ENCODE data around the gene SEC11A. TPM values are rescaled to one million over a fixed set of nuclear protein-coding genes. Genes with fewer than 3 reads are reported as not detected.

The SEC11A gene
- total RNA-seq (10 to 100 TPM; 72.9 to 90.2 TPM), polyA plus RNA-seq (10 to 100 TPM; 56.7 to 69.8 TPM)

DNA sequence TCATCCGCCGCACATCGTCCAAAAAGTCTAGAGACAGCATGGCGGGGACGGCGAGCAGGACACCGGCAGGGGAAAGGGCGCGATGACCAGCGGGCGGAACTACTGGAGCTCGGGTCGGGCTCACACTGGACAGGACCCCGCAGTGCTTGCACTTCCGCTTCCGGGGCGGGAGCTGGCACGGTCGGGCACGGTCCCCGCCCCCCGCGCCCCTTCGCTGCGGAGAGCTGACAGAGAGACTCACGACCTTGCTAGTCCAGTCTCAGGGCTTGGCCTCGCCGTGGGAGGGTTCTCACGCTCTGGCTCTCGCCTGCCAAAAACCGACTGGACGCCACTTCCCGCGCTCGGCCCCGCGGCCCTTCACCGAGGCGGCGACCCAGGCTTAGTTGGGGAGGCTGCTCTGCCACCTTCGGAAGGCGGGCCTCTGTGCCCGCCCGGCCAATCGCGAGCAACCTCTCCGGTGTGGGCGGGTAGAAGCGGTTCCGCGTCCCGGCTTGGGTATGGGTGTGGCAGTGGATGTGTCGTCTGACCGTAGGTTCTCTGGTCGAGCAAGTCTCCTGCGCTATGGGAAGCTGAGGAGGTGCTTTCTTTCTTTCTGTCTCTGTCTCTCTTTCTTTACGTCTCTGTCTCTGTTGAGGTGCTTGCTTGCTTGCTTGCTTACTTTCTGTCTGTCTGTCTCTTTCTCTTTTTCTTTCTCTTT, at the start of gene SEC11A:
Gene SEC11A, minus strand, starts transcription at position 104 of the 697 bp plus-strand sequence. Its CDS starts 64 bp downstream, at position 40.
- peak within 1 kb of the TSS; percentile 81 to 98 (median 95) for H3K4me3 ChIP-seq (ENCODE audit: low read depth in 1 of 3, low read length in 3 of 3)
- peak within 1 kb of the TSS; percentile 89 to 97 for H3K27ac ChIP-seq (ENCODE audit: low read depth in 1 of 2, low read length in 2 of 2)
- H3K36me3 ChIP-seq (ENCODE audit: control insufficient read depth in 4 of 4, insufficient read depth in 3 of 4, low read depth in 1 of 4, low read length in 3 of 4): peaks cover 0 to 1% (median 0%) of the 10 kb centered on the region in 4 donors
- H3K4me1 ChIP-seq (ENCODE audit: control insufficient read depth in 4 of 4, insufficient read depth in 4 of 4, low read length in 3 of 4): peaks cover 0 to 20% (median 15%) of the 10 kb centered on the region in 4 donors
- H3K9me3 ChIP-seq (ENCODE audit: control insufficient read depth in 4 of 4, low read length in 3 of 4): no peaks in the 10 kb centered on the region
- TF ChIP-seq HNF4A (conservative IDR thresholded peaks at IDR 0.05) (no peak), FOXA1 (IDR thresholded peaks at IDR 0.05) (peak; percentile 19), NR2F2 (IDR thresholded peaks at IDR 0.05) (peak; percentile 60), FOXA2 (IDR thresholded peaks at IDR 0.05) (no peak), YY1 (IDR thresholded peaks at IDR 0.05) (peak; percentile 71), TAF1 (conservative IDR thresholded peaks at IDR 0.05) (peak; percentile 65), SP1 (IDR thresholded peaks at IDR 0.05) (peak; percentile 60), EGR1 (IDR thresholded peaks at IDR 0.05; ENCODE audit: low read depth in 2 of 2) (peak in 1 of 2 donors; percentile 23), MAX (IDR thresholded peaks at IDR 0.05) (peak; percentile 65), HNF4G (IDR thresholded peaks at IDR 0.05) (no peak), GABPA (IDR thresholded peaks at IDR 0.05 in 1 of 2, conservative IDR thresholded peaks at IDR 0.05 in 1 of 2) (peak; percentile 95 to 98), CTCF (IDR thresholded peaks at IDR 0.05; ENCODE audit: low read depth, low read length, missing input control) (no peak), RXRA (IDR thresholded peaks at IDR 0.05) (peak; percentile 24 to 42), REST (IDR thresholded peaks at IDR 0.05) (peak; percentile 86), ZBTB33 (IDR thresholded peaks at IDR 0.05) (no peak), JUND (IDR thresholded peaks at IDR 0.05) (no peak), RAD21 (IDR thresholded peaks at IDR 0.05) (peak in 1 of 2 donors; percentile 26)
- TF ChIP-seq, protein P1, sequence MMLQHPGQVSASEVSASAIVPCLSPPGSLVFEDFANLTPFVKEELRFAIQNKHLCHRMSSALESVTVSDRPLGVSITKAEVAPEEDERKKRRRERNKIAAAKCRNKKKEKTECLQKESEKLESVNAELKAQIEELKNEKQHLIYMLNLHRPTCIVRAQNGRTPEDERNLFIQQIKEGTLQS (IDR thresholded peaks at IDR 0.05): no peak
- no peaks in the 10 kb centered on the region for H3K27me3 ChIP-seq (ENCODE audit: control insufficient read depth in 4 of 4, insufficient read depth in 4 of 4, low read length in 3 of 4)
- H3K9ac ChIP-seq (ENCODE audit: low read depth in 1 of 2, low read length in 2 of 2): peak within 1 kb of the TSS; percentile 76 to 86
- DNase-seq (ENCODE audit: low spot score): peak; percentile 95
- WGBS: under 1% methylated on average over 57 of the region's 57 CpGs

All from liver (tissue), 9 donors.